GM12878 (cell line): ENCODE results near the gene DLG2. TPM values are rescaled to one million over a fixed set of nuclear protein-coding genes. Genes with fewer than 3 reads are reported as not detected.

Experiments
- ATAC-seq: fragments of 200-7000 bp; cut with Tn5 transposase; 3 replicates; pipeline ENCODE4 v1.9.1; 2020; ENCODE audit warnings: mild to moderate bottlenecking, moderate library complexity
- BruUV-seq: library from RNA; stranded (reverse); fragments of 400-500 nt; replicated peaks from 2 replicates; lab custom pipeline; 2021; lab: Mats Ljungman, UMichigan
- CTCF ChIA-PET: fragments of 300-600 bp; sonication (Branson Sonifier 250); formaldehyde crosslinking; extraction: SDS; loops from one replicate; lab custom pipeline; 2021; ENCODE audit warnings: inconsistent platforms; lab: Yijun Ruan, JAX
- POLR2A ChIA-PET: fragments of 350-600 bp; formaldehyde crosslinking; extraction: SDS; loops from one replicate; lab custom pipeline; 2021; ENCODE audit warnings: inconsistent platforms; lab: Charles Lee
- RAD21 ChIA-PET: fragments of 300-600 bp; sonication (Branson Sonifier 250); formaldehyde crosslinking; loops from one replicate; lab custom pipeline; 2023; ENCODE audit warnings: antibody characterized with exemption; ENCODE audit not compliant: unreplicated experiment; lab: Charles Lee
- SMC1A ChIA-PET: fragments of 300-600 bp; sonication (Branson Sonifier 250); formaldehyde crosslinking; loops from one replicate; lab custom pipeline; 2023; ENCODE audit not compliant: unreplicated experiment, uncharacterized antibody; lab: Charles Lee
- DNase-seq: peaks from one replicate; pipeline ENCODE4 v3.0.0-alpha.2; 2011; ENCODE audit warnings: low read depth, low spot score
- FAIRE-seq: peaks from 3 replicates; lab custom pipeline; 2011; peaks lifted over from hg19 to GRCh38; lab: Jason Lieb, UNC
- H2AFZ ChIP-seq: 2 replicates; pipeline ENCODE4 v1.6.0; 2011; ENCODE audit warnings: low read depth, low read length, control low read depth; ENCODE audit not compliant: control insufficient read depth
- H3K27ac ChIP-seq: 2 replicates; pipeline ENCODE4 v1.5.1; 2011; ENCODE audit warnings: control low read depth; ENCODE audit not compliant: control insufficient read depth, insufficient read depth
- H3K27me3 ChIP-seq, 2 experiments: replicated peaks in 1 of 2; 2 replicates each; pipeline versions ENCODE4 v1.6.0 to v1.6.1; 2011; ENCODE audit warnings: low read length in 1 of 2; ENCODE audit not compliant: control insufficient read depth in 2 of 2, insufficient read depth in 2 of 2
- H3K36me3 ChIP-seq, 2 experiments: 2 replicates each; pipeline ENCODE4 v1.5.1; 2011; ENCODE audit warnings: low read length in 1 of 2; ENCODE audit not compliant: control insufficient read depth in 2 of 2, insufficient read depth in 2 of 2
- H3K4me1 ChIP-seq: 2 replicates; pipeline ENCODE4 v1.6.1; 2011; ENCODE audit warnings: mild to moderate bottlenecking, low read length, moderate library complexity, mixed read lengths; ENCODE audit not compliant: control insufficient read depth, insufficient read depth
- H3K4me2 ChIP-seq: 2 replicates; pipeline ENCODE4 v1.6.0; 2011; ENCODE audit warnings: control low read depth; ENCODE audit not compliant: control insufficient read depth, insufficient read depth
- H3K4me3 ChIP-seq: fragments of 200-600 bp; sonication (generic); 2 replicates; pipeline ENCODE4 v1.5.1; 2016
- H3K79me2 ChIP-seq: 2 replicates; pipeline ENCODE4 v1.6.0; 2011; ENCODE audit warnings: low read length; ENCODE audit not compliant: control insufficient read depth, insufficient read depth
- H3K9ac ChIP-seq: 2 replicates; pipeline ENCODE4 v1.8.0; 2011; ENCODE audit warnings: low read length, control low read depth, mixed read lengths; ENCODE audit not compliant: control insufficient read depth, insufficient read depth
- H3K9me3 ChIP-seq: replicated peaks from 3 replicates; pipeline ENCODE4 v1.5.1; 2011; ENCODE audit warnings: mild to moderate bottlenecking, low read length; ENCODE audit not compliant: control insufficient read depth, insufficient read depth
- H4K20me1 ChIP-seq: 2 replicates; pipeline ENCODE4 v1.6.0; 2011; ENCODE audit not compliant: control insufficient read depth, insufficient read depth
- BCL3 ChIP-seq: IDR thresholded peaks from 2 replicates; pipeline ENCODE4 v1.6.1; 2011; ENCODE audit warnings: borderline replicate concordance, low read depth, mild to moderate bottlenecking, moderate library complexity, low read length; ENCODE audit not compliant: insufficient read depth, poor library complexity, severe bottlenecking
- CHD1 ChIP-seq: IDR thresholded peaks from 2 replicates; pipeline ENCODE4 v1.6.1; 2012; ENCODE audit warnings: low read depth, low read length, improper control_type of control experiment
- CREB1 ChIP-seq: IDR thresholded peaks from 2 replicates; pipeline ENCODE4 v1.6.1; 2012; ENCODE audit warnings: low read depth, mild to moderate bottlenecking, inconsistent platforms
- CUX1 ChIP-seq: IDR thresholded peaks from 2 replicates; pipeline ENCODE4 v1.6.1; 2012; ENCODE audit warnings: improper control_type of control experiment, low read depth, low read length; ENCODE audit not compliant: insufficient replicate concordance
- EP300 ChIP-seq, 2 experiments: fragments of 150-350 bp in 1 of 2; IDR thresholded peaks; 2 replicates each; pipeline ENCODE4 v1.6.1; 2011 to 2012; ENCODE audit warnings: low read depth in 2 of 2, low read length in 2 of 2, borderline replicate concordance in 1 of 2, improper control_type of control experiment in 1 of 2, inconsistent platforms in 1 of 2; ENCODE audit not compliant: control insufficient read depth in 1 of 2
- FOXM1 ChIP-seq: IDR thresholded peaks from 2 replicates; pipeline ENCODE4 v1.6.1; 2012; ENCODE audit warnings: low read depth, mild to moderate bottlenecking, inconsistent platforms, low read length, moderate library complexity
- HDAC2 ChIP-seq: fragments of 200-600 bp; sonication (generic); IDR thresholded peaks from 2 replicates; pipeline ENCODE4 v1.6.1; 2017
- HDGF ChIP-seq: fragments of 450-650 bp; IDR thresholded peaks from 2 replicates; pipeline ENCODE4 v1.6.1; 2016; ENCODE audit warnings: antibody characterized with exemption
- MTA2 ChIP-seq: fragments of 450-650 bp; IDR thresholded peaks from 2 replicates; pipeline ENCODE4 v1.6.1; 2016; ENCODE audit warnings: low read depth, mild to moderate bottlenecking, moderate library complexity
- PKNOX1 ChIP-seq: fragments of 450-650 bp; IDR thresholded peaks from 2 replicates; pipeline ENCODE4 v1.6.1; 2016; ENCODE audit warnings: mild to moderate bottlenecking
- RAD51 ChIP-seq: fragments of 450-650 bp; IDR thresholded peaks from 2 replicates; pipeline ENCODE4 v1.6.1; 2016; ENCODE audit warnings: moderate library complexity, mild to moderate bottlenecking, inconsistent platforms
- TCF3 ChIP-seq: IDR thresholded peaks from 2 replicates; pipeline ENCODE4 v1.6.1; 2012; ENCODE audit warnings: low read depth, mild to moderate bottlenecking, low read length, borderline replicate concordance; ENCODE audit not compliant: insufficient read depth
- ZBTB33 ChIP-seq: fragments of 450-650 bp; IDR thresholded peaks from 2 replicates; pipeline ENCODE4 v1.6.1; 2017; ENCODE audit warnings: mild to moderate bottlenecking
- ZNF217 ChIP-seq: fragments of 450-650 bp; IDR thresholded peaks from 2 replicates; pipeline ENCODE4 v1.6.1; 2017; ENCODE audit warnings: antibody characterized with exemption, mild to moderate bottlenecking
- ZNF24 ChIP-seq: fragments of 450-650 bp; IDR thresholded peaks from 2 replicates; pipeline ENCODE4 v1.6.1; 2017; ENCODE audit warnings: antibody characterized with exemption, mild to moderate bottlenecking
- WGBS: methylation state at CpG from one replicate; pipeline ENCODE4 v1.1.6; 2016; ENCODE audit warnings: low lambda C conversion rate; ENCODE audit not compliant: insufficient replicate concordance, insufficient coverage; ENCODE audit errors: missing lambda C conversion rate; 5-methylcytosine and 5-hydroxymethylcytosine counted together
- in situ Hi-C: fragments of 300-500 bp; cut with MboI; formaldehyde crosslinking; loops from 9 replicates; pipeline ENCODE4 v1.14.3; 2018; ENCODE audit warnings: mixed read lengths
- intact Hi-C: fragments of 100-400 bp; cut with micrococcal nuclease; formaldehyde crosslinking; loops from one replicate; pipeline ENCODE4 v1.14.2; 2022; ENCODE audit not compliant: unreplicated experiment
- polyA plus RNA-seq, 11 experiments: library from polyadenylated mRNA; depleted of rRNA in 4 of 11; unstranded in 6 of 11; stranded (reverse) in 5 of 11; fragments of >200 nt; fragmentation: Nextera tagmentation in 4 of 11; fragmentation: Illumina TruSeq in 1 of 11; extraction: Ambion mirVana in 4 of 11; extraction: Trizol in 1 of 11; gene quantifications; 1 replicate in 1 of 11; 2 replicates in 10 of 11; pipeline versions ENCODE4 v1.2.1 to v1.2.3, GENCODE V29; 2011 to 2016; ENCODE audit warnings: inconsistent platforms in 2 of 11, missing spikeins in 2 of 11, low read depth in 1 of 11
- total RNA-seq, 4 experiments: library from RNA; depleted of rRNA in 3 of 4; stranded (reverse); fragments of >200 nt in 3 of 4; fragmentation: Illumina TruSeq in 1 of 4; extraction: Trizol in 1 of 4; gene quantifications; 2 replicates each; pipeline versions ENCODE4 v1.2.1 to v1.2.3, GENCODE V29; 2013 to 2021

Gene DLG2
- total and polyA plus RNA-seq, 10 of the 15 experiments (the other 5 are each of a cell fraction or from before 2014, with no cell fraction given): 0.09 to 0.98 (median 0.35) TPM

- Histone ChIP-seq H3K9ac (no peak overlapping the region), H3K4me2 (no peak overlapping the region), H3K9me3 (no peaks in the 10 kb centered on the region), H2AFZ (no peak overlapping the region), H3K4me3 (no peak overlapping the region), H3K79me2 (no peaks in the 10 kb centered on the region), H3K36me3 (no peaks in the 10 kb centered on the region), H3K4me1 (no peaks in the 10 kb centered on the region), H3K27me3 (no peaks in the 10 kb centered on the region), H4K20me1 (no peaks in the 10 kb centered on the region), H3K27ac (no peak overlapping the region)
- intact Hi-C loops: no loop called here
- RAD21 ChIA-PET: no interaction called here
- DNase-seq (no peak), ATAC-seq (no peak), FAIRE-seq (no peak)
- SMC1A ChIA-PET: no interaction called here
- BruUV-seq: no TSS peak
- CTCF ChIA-PET: no interaction called here
- WGBS: 16% methylated on average over 3 of the region's 3 CpGs
- POLR2A ChIA-PET: no interaction called here
- in situ Hi-C loops: no loop called here
- TF ChIP-seq CREB1 (no peak), TCF3 (no peak), ZNF217 (no peak), HDAC2 (no peak), RAD51 (no peak), CUX1 (no peak), ZBTB33 (no peak), ZNF24 (no peak), FOXM1 (no peak), PKNOX1 (no peak), CHD1 (no peak), MTA2 (no peak), BCL3 (no peak), EP300 (IDR thresholded peaks at IDR 0.05; ENCODE audit: borderline replicate concordance in 1 of 2, control insufficient read depth in 1 of 2, low read depth in 2 of 2, low read length in 2 of 2) (no peak), HDGF (no peak)
Observed at GRCh38 chr11:83768489-83768888, 1858.7 kb downstream of the DLG2 start.
